Tibial nerve (tissue), 4 donors: ENCODE results near the gene NBEA. TPM values are rescaled to one million over a fixed set of nuclear protein-coding genes. Genes with fewer than 3 reads are reported as not detected.

Source experiments
- DNase-seq, 2 donors: peaks; one replicate each; pipeline ENCODE4 v3.0.0-alpha.2; 2019; ENCODE audit warnings: low spot score in 2 of 2
- H3K27ac ChIP-seq, 4 donors: fragments of 200-600 bp; sonication (generic) in 3 of 4; one replicate each; pipeline ENCODE4 v1.5.1; 2017 to 2019; ENCODE audit warnings: mild to moderate bottlenecking in 1 of 4
- H3K27me3 ChIP-seq, 2 donors: fragments of 200-600 bp; sonication (generic) in 1 of 2; one replicate each; pipeline versions ENCODE4 v1.5.1 to v1.6.0; 2017 to 2019
- H3K36me3 ChIP-seq, 3 donors: fragments of 200-600 bp; sonication (generic); one replicate each; pipeline ENCODE4 v1.5.1; 2018 to 2019
- H3K4me1 ChIP-seq, 4 donors: fragments of 200-600 bp; sonication (generic) in 3 of 4; one replicate each; pipeline ENCODE4 v1.5.1; 2017 to 2019
- H3K4me3 ChIP-seq, 4 donors: fragments of 200-600 bp; sonication (generic) in 3 of 4; one replicate each; pipeline ENCODE4 v1.5.1; 2017 to 2019; ENCODE audit warnings: mild to moderate bottlenecking in 1 of 4, moderate library complexity in 1 of 4
- H3K9me3 ChIP-seq, 4 donors: fragments of 200-600 bp; sonication (generic) in 3 of 4; one replicate each; pipeline ENCODE4 v1.5.1; 2017 to 2019
- CTCF ChIP-seq, 5 experiments: fragments of 200-600 bp in 3 of 5; fragments of 450-650 bp in 2 of 5; sonication (generic) in 3 of 5; IDR thresholded peaks; one replicate each; pipeline ENCODE4 v1.5.1; 2016 to 2019; ENCODE audit warnings: antibody characterized with exemption in 5 of 5, mild to moderate bottlenecking in 3 of 5, moderate library complexity in 2 of 5
- EP300 ChIP-seq, 2 donors: sonication (generic); formaldehyde crosslinking; IDR thresholded peaks; one replicate each; pipeline ENCODE4 v1.6.1; 2017; ENCODE audit warnings: antibody characterized with exemption in 2 of 2, mild to moderate bottlenecking in 1 of 2
- POLR2A ChIP-seq, 2 donors: fragments of 450-650 bp; IDR thresholded peaks; one replicate each; pipeline ENCODE4 v1.6.1; 2017; ENCODE audit warnings: antibody characterized with exemption in 2 of 2, mild to moderate bottlenecking in 2 of 2, moderate library complexity in 2 of 2
- WGBS, 2 donors: methylation state at CpG; one replicate each; pipeline ENCODE4 v1.1.5; 2018; 5-methylcytosine and 5-hydroxymethylcytosine counted together
- total RNA-seq, 4 donors: library from RNA; depleted of rRNA; stranded (reverse); fragments of >200 nt; gene quantifications; one replicate each; pipeline ENCODE4 v1.1.0, GENCODE V29; 2016

Gene NBEA
- total RNA-seq, 4 donors from 2014 or later, result 9.0 to 11.9 (median 10.5) TPM

- Histone ChIP-seq H3K9me3 (peaks cover 0 to 4% (median 2%) of the 10 kb centered on the region in 4 donors), H3K36me3 (no peaks in the 10 kb centered on the region), H3K4me1 (no peaks in the 10 kb centered on the region), H3K4me3 (no peak overlapping the region), H3K27ac (no peak overlapping the region), H3K27me3 (no peaks in the 10 kb centered on the region)
- DNase-seq, result no peak
- TF ChIP-seq CTCF (IDR thresholded peaks at IDR 0.05) (no peak), POLR2A (IDR thresholded peaks at IDR 0.05) (no peak), EP300 (IDR thresholded peaks at IDR 0.05) (no peak)
Observed at GRCh38 chr13:35278917-35279316, 336.8 kb downstream of the NBEA start.

GRCh38 chr13:35279500-35279899 is 337.4 kb downstream of the NBEA start:
- no peaks in the 10 kb centered on the region for H3K4me1 ChIP-seq
- H3K27me3 ChIP-seq, result no peaks in the 10 kb centered on the region
- TF ChIP-seq POLR2A (IDR thresholded peaks at IDR 0.05) (no peak), CTCF (IDR thresholded peaks at IDR 0.05) (no peak), EP300 (IDR thresholded peaks at IDR 0.05) (no peak)
- 89 to 97% methylated on average over 1 of the region's 1 CpG for WGBS, 2 donors
- H3K36me3 ChIP-seq, result no peaks in the 10 kb centered on the region
- no peak for DNase-seq
- H3K27ac ChIP-seq, result no peak overlapping the region
- no peaks in the 10 kb centered on the region for H3K9me3 ChIP-seq
- H3K4me3 ChIP-seq, result no peak overlapping the region

GRCh38 chr13:35283856-35284255 is 341.8 kb downstream of the NBEA start:
- Histone ChIP-seq H3K4me1 (no peaks in the 10 kb centered on the region), H3K27ac (no peak overlapping the region), H3K36me3 (no peaks in the 10 kb centered on the region), H3K9me3 (no peaks in the 10 kb centered on the region), H3K27me3 (no peaks in the 10 kb centered on the region), H3K4me3 (no peak overlapping the region)
- TF ChIP-seq CTCF (IDR thresholded peaks at IDR 0.05), result no peak
- TF ChIP-seq EP300 (IDR thresholded peaks at IDR 0.05), result no peak
- no peak for TF ChIP-seq POLR2A (IDR thresholded peaks at IDR 0.05)
- WGBS, 2 donors, result 90 to 94% methylated on average over 1 of the region's 1 CpG
- DNase-seq, result no peak

- no peaks in the 10 kb centered on the region for H3K4me1 ChIP-seq
- no peak overlapping the region for H3K27ac ChIP-seq
- no peaks in the 10 kb centered on the region for H3K9me3 ChIP-seq
- no peak for DNase-seq
- 80 to 83% methylated on average over 4 of the region's 4 CpGs for WGBS, 2 donors
- TF ChIP-seq CTCF (IDR thresholded peaks at IDR 0.05) (no peak), POLR2A (IDR thresholded peaks at IDR 0.05) (no peak), EP300 (IDR thresholded peaks at IDR 0.05) (no peak)
- no peak overlapping the region for H3K4me3 ChIP-seq
- no peaks in the 10 kb centered on the region for H3K36me3 ChIP-seq
- H3K27me3 ChIP-seq, result no peaks in the 10 kb centered on the region
Observed at GRCh38 chr13:35285677-35286076, 343.6 kb downstream of the NBEA start.

GRCh38 chr13:35292329-35292728 is 350.3 kb downstream of the NBEA start:
- DNase-seq, result no peak
- 25 to 56% methylated on average over 1 of the region's 1 CpG for WGBS, 2 donors
- H3K27me3 ChIP-seq, result no peaks in the 10 kb centered on the region
- H3K27ac ChIP-seq, result no peak overlapping the region
- no peak overlapping the region for H3K4me3 ChIP-seq
- no peaks in the 10 kb centered on the region for H3K9me3 ChIP-seq
- H3K36me3 ChIP-seq, result no peaks in the 10 kb centered on the region
- no peaks in the 10 kb centered on the region for H3K4me1 ChIP-seq
- TF ChIP-seq CTCF (IDR thresholded peaks at IDR 0.05) (no peak), EP300 (IDR thresholded peaks at IDR 0.05) (no peak), POLR2A (IDR thresholded peaks at IDR 0.05) (no peak)
